HG02938 (cell line): ENCODE data around the gene KRTAP10-1.

Experiments
- ATAC-seq: cut with Tn5 transposase; IDR thresholded peaks from one replicate; pipeline ENCODE4 v1.9.1; 2021; ENCODE audit warnings: mild to moderate bottlenecking, moderate library complexity; ENCODE audit not compliant: unreplicated experiment

KRTAP10-1 gene

DNA sequence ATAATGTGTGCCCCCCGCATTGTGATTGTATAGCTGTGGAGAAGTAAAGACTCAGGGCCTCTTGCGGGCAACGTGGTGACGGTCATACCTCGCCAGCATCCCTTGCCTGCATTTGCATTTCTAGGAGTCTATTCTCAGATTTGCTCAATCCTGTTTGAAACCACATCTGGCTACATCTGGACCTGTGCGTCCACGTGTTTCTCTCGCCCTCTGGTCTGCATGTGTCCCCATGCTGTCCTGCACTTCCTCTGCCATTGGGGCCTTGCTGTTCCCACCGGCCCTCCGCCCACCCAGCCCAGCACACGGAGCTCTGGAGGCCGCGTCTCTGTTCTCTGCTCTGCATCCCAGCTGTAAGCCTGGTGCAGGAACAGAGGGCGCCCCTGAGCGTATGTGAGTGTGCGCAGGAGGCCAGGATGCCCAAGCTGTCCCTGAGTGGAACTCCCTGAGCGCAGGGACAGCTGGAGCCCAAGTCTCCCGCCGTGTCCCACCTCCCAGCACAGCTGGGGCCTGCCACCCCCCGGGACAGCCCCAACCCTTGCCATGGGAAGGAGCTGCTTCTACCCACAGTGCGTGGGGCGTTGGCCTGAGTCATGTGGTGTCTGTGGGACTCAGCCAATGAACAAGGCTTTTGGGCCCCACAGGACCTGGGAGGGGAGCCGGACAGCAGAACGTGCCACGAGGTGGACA lies 9.7 kb upstream of the KRTAP10-1 start:
- ATAC-seq: no peak

DNA sequence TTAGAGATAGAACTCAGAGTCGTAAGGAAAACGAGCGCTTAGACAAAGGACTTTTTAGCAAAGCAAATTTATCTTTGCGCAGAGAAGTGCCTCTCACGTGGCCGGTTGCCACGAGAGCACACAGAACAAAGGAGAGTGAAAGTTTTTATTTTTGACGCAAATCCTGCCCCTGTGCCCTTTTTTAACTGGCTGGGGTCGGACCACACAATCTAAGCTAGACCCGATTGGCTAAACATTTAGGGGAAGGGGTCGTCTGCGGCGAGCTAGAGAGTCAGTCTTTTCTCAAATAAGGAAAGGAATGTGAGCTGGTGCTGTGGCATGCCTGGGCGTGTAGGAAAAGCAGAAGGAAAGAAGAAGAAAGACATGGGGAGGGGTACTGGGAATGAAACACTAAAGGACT lies 8.9 kb upstream of the KRTAP10-1 start:
- no peak for ATAC-seq

DNA sequence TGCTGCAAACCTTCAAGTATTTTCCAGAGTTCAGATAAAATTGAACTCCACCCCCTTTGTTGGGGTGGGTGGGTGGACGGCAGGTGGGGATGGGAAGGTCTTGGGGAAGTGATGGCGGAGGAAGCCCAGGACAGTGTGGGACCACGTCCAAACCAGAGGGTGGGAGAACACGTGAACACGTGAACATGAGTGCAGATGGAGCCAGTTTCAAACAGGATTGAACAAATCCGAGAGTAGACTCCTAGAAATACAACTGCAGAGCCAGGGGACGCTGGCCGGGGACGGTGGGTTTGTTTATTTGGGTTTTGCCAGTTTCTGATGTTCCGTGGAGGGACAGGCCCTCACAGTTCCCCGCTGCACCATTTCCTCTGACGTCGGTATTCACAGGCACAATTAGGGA lies 8.4 kb upstream of the KRTAP10-1 start:
- ATAC-seq: no peak

DNA sequence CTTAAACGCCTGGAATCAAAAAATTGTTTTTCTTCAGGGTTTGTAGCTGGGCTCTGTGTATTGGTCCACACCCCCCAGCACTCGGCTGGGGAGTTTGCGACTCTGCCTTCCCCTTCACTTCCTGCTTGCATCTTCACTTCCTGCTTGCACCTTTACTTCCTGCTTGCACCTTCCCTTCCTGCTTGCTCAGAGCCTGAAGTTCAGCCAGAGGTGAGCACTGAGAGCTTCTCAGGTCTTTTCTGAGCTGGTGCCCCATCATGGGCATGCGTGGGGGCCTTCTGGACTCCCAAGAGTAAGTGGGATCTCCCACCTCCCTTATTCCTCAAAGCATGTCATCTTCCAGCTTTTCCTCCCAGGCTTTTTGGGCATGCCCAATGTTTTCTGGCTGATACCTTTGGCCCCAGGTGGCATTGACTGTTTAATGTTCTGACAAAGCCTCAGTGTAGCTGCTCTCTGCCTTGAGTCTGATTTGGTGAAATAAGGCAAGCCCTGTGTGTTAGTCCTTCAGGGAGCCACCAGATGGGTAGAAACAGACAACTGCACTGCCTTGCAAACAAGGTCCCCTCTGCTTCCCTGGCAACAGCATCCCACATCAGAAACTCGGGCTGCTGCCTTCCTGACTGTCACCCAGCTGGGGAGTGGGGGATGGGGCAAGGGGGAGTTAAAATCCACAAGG lies 7.8 kb upstream of the KRTAP10-1 start:
- no peak for ATAC-seq

DNA sequence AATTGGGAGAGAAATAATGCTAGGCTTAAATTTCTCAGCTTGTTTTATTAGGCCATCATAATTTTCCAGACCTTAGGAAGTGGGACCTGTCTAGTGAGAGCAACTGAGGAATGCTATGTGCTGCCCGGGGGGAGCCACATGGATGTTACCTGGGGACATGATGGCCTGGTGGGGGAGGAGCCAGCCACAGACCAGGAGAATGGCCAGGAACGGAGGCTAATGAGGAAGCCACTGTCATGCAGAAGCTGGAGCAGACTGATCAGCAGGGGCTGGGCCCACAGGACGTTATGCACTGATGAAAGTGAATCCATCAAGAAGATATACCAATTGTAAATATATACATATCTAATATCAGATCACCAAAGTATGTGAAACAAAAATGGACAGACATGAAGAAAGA lies 4.6 kb upstream of the KRTAP10-1 start:
- ATAC-seq: no peak

DNA sequence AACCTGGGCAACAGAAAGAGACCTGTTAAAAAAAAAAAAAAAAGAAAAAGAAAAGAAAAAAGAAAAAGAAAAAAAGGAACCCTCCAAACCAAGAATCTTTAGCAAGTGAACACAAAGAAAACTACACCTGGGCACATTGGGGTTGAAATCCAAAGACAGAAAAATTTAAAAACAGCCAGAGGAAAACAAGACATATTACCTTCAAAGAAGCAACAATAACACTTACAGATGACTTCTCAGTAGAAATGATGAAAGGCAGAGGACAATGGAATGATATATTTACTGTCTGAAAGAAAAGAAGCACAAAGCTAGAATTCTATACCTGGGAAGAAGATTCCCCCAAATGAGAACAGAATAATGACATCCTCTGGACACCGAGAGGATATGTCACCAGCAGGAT lies 2.7 kb upstream of the KRTAP10-1 start:
- no peak for ATAC-seq

DNA sequence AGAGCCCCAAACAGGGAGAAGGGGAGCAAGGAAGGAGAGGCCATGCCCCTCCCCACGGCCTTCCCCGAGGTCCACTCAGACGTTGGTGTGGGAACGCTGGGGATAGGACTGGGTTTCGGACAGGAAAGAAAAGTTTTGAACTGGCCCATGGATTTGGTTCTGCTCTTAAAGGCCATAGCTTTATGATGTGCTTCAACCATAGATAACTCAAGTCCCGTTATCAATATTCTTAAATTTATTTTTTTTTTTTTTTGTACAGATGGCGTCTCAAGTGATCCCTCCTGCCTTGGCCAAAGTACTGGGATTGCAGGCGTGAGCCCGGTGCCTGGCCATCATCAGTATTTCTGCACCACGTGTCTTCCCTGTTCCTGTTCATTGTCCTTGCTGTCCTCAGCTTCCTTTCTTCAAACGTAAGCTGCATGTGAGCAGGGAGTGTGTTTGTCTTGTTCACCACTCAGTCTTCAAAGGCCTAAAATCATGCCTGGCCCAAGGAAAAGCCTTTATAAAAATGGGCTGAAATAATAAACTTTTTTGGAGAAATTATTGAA lies 820 bp upstream of the KRTAP10-1 start:
- ATAC-seq: no peak

DNA sequence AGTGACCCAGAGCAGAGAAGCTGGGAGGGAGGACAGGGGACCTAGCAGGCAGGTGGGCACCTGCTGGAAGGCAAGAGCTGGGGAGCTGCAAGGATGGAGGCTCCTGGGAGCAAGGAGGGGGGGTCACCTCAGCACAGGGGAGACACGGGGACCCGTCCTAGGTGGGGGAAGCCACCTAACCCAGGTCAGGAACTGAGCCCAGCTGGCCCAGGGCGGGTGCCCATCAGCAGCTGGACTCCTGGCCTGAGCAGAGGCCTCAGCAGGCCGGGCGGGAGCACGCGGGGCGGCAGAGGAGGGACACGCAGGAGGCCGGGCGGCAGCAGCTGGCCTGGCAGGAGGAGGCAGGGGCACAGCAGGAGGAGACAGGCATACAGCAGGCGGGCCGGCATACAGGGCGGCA lies 949 bp downstream of the KRTAP10-1 start:
- no peak for ATAC-seq

DNA sequence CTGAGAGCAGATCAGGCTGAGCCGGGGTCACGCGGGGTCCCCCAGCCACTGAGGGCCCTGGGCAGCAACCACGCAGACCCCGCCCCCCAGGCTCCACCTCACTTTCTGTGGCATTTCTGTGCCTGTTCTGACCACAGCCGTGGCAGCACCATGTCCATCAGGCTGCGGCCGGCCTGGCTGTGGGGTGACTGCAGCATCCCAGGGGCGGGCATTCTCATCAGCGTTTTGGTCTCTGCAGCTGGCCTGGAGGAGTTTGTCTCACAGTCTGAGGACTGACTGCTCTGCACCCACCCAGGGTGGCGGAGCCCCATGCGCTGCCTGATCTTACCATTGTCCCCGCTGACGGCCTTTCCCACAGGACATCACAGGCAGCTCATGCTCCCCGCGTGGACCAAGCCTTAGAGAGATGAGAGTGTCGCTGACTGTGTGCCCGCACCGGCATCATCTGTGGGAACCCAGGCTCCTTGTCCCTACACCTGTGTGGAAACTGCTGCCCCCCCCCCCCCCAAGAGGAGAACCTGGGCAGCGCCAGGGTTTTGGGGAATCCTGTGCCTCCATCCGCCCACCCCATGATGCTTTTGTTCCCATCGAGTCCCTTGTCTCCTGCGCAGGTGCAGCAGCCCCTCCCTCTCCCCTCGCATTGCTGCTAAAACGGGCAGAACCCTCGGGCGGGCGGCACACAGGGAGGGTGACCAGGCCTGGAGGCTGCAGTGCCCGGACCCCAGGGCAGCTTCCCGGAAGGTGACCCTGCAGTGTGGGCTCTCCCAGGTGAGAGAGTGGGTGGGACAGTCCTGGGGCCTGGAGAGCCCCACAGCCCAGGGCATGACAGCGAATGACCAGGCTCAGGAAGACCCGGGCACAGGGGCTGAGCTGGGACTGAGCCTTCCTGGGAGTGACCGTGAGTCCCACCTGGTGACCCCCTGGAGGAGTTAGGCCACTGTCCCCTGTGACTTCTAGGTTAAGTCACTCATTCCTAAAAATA lies 1.8 kb downstream of the KRTAP10-1 start:
- no peak for ATAC-seq

DNA sequence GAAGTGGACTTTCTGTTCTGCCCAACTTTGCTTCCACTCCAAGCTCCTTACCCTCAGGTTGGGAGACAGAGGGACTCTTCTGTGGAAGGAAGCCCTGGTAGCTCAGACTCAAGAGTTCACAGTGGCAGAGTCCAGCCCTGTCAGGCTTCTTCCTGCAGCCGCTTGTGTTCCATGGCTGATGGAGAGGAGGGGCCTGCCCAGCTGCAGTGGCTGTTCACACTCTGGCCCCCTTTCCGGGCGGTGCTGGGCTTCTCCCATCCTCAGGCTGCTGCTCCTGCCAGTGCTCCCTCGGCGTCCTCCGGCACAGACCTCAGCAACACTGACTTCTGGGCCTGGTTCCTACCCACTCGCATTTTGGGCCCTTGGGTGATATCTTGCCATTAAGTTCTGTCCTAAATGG lies 4.0 kb downstream of the KRTAP10-1 start:
- no peak for ATAC-seq

DNA sequence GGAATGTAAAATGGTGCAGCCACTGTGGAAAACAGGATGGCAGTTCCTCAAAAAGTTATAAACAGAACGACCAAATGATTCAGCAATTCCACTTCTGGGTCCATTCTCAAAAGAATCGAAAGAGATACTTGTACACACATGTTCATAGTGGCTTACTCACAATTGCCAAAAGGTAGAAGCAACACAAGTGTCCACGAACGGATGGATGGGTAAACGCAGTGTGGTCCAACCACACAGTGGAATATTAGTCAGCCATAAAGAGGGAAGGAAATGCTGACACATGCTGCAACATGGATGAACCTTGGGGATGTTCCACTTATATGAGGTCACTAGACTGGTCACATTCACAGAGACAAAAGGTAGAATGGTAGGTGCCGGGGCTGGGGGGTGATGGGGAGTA lies 5.3 kb downstream of the KRTAP10-1 start:
- no peak for ATAC-seq

DNA sequence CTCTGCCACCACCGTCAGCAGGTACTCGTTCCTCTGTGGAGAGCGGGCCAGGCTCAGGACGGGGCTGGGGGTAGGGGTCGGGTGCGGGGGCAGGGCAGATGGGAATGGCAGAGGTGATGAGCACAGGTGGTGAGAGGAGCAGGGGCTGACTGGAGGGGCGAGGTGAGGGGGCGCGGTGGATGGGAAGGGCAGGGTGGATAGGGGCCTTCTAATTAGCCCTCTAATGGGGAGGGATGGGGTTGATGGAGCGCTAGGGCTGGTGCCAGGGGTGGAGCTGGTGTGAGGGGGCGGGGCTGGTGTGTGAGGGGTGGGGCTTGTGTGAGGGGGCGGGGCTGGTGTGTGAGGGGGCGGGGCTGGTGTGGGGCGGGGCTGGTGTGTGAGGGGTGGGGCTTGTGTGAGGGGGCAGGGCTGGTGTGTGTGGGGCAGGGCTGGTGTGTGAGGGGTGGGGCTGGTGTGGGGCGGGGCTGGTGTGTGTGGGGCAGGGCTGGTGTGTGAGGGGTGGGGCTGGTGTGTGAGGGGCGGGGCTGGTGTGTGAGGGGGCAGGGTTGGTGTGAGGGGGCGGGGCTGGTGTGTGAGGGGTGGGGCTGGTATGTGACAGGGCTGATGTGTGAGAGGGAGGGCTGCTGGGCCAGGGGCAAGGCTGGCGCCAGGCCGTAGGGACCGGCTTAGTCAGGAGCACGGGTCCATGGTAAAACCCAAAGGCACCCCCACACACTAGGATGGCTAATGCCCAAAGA lies 5.9 kb downstream of the KRTAP10-1 start:
- no peak for ATAC-seq

DNA sequence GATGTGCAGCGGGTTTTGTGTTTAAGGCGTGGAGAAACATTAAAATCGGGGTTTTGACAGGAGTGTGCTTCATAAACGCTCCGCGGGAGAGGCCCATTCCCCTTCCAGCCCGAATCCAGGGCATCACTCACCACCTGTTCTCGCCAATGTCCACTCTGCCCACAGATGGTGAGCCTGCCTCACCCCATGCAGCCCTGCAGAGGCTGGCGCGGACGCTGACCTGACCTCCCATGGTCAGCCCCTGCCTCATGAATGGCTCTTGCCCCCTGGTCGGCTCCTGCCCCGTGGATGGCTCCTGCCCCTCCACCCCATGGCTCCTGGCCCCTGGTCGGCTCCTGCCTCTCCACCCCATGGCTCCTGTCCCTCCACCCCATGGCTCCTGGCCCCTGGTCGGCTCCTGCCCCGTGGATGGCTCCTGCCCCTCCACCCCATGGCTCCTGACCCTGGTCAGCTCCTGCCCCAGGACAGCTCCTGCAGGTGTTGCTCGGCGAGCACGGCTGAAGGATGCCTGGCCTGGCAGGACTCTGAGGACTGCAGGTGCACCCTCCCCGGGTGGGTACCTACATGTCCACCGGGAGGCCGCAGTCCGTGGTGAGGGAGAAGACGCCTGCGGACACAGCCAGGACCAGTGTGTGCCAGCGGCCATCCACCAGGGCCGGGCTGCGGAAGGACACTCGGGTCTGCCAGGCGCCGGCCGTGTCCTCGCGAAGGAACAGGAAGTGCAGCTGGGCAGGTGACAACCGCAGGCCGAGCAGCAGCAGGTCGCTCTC lies 6.7 kb downstream of the KRTAP10-1 start:
- ATAC-seq: no peak

DNA sequence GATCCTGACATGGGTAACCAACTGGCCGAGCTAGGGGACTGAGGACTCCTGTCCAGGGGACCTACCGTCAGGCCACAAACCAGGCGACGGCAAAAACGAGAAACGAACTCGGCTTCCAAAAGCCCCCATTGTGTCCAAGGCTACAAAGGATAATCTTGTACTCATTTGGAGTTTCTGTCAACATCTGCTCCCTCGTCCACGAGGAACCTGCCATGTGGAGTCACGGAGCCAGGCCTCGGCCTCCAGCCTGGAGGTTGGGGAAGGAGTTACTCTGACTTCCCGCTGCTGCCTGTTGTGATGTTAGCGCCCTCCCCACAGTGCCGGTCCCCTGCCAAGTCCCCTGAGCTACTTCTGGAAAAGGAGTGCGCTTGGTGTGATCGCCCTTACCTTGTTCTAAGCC lies 7.3 kb downstream of the KRTAP10-1 start:
- no peak for ATAC-seq

DNA sequence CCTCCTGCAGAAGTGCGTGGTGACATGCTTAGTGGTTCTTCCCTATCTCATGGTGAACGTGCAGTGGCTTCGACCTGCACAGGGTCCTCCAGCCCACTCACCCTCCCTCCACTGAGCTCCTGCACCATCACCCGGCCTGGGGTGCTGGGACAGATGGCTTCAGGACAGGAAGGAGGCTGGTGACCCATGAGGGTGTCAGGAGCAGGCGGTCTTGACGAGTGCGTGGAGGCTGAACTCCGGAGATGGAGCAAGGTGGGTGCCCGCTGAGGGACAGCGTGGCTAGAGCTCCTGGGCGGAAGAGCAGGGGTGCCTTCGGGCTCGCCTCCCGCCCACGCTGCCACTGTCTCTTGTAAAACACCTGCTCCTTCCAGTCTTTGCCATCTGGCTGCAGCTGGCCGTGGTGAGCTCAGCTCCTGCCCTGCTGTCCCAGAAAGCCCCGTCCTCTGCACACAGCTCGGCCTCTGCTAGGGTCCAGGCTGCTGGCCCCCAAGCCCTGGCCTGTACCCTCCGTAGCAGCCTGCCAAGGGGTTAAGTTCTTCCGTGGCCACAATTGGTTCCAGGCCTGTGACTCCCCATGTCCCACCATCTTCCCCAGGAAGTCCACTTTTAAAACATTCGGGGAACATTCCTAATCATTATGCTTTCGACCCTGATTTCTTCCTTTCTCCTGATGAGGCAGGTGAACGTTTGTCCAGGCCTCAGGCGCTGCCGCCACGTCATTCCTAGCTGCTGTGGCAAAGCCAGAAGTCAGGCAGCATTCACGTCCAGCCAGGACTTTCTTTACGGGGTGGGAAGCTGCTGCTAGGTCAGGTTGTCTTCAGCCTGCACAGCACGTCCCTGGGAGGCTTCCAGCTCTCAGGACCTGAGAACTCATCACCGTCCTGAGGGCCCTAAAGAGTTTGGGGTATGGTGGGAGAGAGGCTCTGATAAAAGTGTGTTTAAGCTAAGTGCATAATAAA lies 8.1 kb downstream of the KRTAP10-1 start:
- no peak for ATAC-seq

DNA sequence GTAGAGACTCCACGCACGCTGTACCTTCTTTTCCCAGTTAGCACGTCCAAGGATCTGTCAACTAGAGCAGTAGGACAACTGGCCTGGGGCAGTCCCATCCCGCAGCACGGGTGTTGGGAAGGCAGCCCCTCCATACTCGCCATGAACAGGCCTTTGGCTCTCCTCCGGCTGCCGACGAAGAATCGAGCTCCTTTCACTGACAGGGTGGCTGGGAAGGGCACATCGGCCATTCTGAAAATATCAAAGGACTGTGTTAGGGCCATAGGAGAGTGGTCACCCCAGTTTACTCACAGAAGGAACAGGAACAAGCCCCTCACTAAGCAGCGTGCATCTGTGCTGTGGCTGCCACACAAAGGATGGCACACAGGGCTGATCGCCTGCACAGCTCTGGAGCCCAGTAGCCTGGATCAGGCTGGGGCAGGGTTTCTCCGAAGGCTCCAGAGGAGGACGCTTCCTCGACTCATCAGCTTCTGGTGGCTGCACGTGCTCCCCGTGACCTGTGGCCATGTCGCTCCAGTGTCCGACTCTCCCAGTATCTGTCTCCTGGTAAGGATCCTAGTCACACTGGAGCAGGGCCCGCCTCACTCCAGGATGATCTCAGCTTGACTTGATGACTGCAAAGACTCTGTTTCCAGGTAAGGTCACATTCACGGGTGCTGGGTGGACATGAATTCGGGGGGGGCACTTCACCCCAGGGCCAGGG lies 8.9 kb downstream of the KRTAP10-1 start:
- ATAC-seq: no peak

DNA sequence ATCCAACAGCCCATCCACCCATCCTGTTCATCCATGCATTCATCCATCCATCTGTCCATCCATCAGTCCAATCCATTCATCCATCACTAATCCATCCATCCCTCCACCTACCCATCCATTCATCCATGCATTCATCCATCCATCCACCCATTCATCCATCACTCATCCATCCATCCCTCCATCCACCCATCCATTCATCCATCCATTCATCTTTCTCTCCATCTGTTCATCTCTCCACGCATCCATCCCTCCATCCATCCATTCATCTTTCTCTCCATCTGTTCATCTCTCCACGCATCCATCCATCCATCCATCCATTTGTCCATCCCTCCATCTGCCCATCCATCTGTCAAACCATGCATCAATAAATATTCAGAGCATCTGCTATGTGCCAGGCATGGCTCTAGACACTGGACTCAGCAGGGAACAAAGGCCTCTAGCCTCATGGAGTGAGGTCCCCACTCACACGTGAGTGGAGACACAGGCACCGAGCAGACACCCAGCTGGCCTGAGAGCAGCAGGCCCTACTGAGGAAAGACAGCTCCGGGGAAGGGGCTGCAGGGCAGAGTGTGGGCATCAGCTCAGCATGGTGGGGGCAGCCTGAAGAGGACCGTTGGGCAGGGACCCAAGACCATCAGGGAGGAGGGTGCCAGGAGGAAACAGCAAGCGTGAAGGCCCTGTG lies 9.6 kb downstream of the KRTAP10-1 start:
- ATAC-seq: no peak
